LNCAP (cell line): ENCODE results near the gene XBP1.

Source experiments
- TF ChIP-seq, protein P1 (sequence below): fragments of 450-650 bp; IDR thresholded peaks from 2 replicates; pipeline ENCODE4 v1.5.1; 2017; ENCODE audit warnings: mild to moderate bottlenecking

The XBP1 gene

DNA sequence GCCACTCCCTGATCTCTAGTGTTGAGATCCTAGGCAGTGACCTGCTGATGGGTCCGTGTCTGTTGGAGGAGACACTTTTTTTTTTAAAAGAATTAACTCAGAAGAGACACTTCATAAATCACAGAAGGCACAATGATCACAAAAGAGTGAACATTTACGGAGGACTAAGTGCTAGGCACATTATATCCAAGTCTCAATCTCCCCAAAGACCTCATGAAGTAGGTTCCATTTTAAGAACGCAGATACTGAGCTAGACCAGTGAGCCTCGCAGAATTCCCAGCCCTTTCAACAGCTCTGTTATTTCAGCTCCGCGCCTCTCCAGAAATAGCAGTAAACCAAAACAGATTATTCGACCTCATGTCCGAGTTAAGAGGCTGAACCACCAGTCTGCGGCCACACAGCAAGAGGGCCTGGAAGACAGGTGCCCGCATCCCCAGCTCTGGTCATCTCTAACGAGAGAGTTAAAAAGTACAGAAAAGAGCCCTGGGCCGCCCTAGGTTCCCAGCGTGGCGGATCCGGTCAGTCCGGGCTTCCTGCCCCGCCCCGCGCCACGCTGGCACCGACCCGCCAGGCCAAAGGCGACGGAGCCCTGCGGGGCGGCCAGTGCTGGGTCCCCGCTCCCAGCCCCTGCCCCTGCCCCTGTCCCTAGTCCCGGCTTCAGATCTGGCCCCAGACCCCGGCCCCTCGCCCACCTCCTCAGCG is 612 bp downstream of the XBP1 start:
- TF ChIP-seq, protein P1, sequence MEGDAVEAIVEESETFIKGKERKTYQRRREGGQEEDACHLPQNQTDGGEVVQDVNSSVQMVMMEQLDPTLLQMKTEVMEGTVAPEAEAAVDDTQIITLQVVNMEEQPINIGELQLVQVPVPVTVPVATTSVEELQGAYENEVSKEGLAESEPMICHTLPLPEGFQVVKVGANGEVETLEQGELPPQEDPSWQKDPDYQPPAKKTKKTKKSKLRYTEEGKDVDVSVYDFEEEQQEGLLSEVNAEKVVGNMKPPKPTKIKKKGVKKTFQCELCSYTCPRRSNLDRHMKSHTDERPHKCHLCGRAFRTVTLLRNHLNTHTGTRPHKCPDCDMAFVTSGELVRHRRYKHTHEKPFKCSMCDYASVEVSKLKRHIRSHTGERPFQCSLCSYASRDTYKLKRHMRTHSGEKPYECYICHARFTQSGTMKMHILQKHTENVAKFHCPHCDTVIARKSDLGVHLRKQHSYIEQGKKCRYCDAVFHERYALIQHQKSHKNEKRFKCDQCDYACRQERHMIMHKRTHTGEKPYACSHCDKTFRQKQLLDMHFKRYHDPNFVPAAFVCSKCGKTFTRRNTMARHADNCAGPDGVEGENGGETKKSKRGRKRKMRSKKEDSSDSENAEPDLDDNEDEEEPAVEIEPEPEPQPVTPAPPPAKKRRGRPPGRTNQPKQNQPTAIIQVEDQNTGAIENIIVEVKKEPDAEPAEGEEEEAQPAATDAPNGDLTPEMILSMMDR: no peak

DNA sequence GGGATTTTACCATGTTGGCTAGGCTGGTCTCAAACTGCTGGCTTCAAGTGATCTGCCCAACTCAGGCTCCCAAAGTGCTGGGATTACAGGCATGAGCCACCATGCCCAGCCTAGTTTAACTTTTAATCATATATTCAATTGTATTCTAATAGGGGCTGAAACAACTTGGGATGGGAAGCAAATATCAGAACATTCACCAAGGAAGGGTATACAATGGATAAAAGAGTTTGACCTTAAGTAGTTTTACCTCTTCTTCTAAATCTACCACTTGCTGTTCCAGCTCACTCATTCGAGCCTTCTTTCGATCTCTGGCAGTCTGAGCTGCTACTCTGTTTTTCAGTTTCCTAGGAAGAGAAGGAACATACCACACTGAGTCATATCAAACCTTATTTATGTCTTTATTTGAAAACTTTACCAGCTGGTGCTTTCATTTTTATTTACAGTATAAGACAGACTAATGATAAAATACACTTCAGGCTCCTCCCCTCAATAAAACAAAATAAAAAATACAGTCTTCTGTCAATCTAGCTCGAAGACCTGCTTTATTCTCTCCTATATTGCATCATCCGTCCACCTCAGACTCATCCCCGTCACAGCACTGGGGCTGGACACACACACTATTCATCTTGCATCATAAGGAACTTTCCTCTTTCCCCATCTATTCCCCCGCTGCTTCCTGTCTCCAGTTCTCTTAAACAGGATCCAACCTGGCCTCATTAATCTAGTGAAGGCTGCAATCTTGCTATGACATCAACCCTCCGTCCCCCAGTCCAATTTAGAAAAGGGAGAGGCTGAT is 1.4 kb downstream of the XBP1 start:
- TF ChIP-seq, protein P1: no peak

DNA sequence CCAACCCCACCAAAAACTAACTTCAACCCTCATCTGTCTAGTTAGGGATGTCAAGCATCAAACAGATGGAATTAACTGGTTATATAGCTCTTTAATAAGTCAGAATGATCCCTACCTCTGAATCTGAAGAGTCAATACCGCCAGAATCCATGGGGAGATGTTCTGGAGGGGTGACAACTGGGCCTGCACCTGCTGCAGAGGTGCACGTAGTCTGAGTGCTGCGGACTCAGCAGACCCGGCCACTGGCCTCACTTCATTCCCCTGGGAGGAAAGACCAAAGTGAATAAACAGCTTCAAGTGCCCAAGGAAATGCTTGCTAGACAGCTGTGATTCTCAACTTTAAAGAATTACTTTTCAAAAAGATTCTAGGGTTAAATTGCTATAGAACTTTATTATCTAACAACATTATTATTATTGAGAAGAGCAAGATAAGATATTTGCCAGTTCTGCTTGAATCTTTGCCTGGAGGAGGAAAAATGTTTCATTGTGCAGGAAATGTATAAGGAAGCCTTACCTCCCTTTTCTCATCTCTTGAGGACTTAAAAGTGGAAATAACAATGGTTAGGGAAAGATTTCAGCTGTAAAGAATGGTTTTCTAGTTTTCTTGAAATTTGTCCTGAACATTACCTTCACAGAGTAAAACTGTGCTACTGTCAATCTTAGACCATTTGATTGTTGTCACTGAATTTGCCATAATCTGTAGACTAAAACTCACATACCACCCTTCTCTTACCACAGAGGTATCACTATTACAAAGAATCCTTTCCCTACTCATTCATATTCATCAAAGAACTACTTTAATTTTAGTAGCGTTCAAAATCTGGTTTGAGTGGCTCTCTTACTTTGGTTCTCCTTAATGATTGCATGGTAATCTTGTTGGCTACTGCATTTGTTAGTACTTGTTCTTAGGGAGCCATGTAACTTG is 4.2 kb downstream of the XBP1 start:
- TF ChIP-seq, protein P1: no peak

DNA sequence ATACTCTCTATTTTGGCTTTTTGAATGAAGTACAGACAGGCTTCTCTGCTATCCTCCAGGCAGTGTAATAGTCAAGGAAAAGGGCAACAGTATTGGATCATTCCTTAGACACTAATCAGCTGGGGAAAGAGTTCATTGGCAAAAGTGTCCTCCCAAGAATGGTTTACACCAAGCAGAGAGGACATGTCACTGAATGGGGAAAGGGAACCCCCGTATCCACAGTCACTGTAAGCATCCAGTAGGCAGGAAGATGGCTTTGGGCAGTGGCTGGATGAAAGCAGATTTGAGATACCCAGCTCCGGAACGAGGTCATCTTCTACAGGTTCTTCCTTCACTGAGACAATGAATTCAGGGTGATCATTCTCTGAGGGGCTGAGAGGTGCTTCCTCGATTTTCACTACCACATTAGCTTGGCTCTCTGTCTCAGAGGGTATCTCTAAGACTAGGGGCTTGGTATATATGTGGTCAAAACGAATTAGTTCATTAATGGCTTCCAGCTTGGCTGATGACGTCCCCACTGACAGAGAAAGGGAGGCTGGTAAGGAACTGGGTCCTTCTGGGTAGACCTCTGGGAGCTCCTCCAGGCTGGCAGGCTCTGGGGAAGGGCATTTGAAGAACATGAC is 5.2 kb downstream of the XBP1 start:
- TF ChIP-seq, protein P1: no peak

DNA sequence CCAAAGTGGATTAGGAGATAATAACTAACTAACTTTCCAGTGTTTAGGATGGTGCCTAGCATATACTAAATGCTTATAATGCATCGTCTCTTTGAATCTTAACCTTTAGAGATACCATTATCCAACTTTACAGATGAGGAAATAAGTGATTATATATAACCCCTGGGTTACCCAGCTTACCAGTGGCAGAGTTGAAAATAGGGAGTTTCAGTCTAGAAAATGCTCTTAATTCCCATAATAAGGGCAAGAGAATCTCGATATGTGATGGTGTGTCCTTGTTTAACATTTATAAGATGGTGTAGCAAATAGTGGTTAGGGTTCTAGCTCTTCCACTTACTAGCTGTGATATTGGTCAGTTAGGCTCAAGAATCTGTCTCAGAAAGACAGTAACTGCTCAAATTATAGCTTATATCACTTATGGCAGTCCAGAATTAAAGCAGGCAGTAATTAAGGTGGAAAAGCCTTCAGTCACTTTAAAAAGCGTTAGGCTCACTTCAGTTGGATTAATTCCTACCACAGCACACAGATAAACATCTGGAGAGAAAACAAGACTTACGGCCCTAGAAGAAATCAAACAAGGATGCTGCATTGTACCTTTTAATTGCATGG is 6.3 kb downstream of the XBP1 start:
- TF ChIP-seq, protein P1: no peak

DNA sequence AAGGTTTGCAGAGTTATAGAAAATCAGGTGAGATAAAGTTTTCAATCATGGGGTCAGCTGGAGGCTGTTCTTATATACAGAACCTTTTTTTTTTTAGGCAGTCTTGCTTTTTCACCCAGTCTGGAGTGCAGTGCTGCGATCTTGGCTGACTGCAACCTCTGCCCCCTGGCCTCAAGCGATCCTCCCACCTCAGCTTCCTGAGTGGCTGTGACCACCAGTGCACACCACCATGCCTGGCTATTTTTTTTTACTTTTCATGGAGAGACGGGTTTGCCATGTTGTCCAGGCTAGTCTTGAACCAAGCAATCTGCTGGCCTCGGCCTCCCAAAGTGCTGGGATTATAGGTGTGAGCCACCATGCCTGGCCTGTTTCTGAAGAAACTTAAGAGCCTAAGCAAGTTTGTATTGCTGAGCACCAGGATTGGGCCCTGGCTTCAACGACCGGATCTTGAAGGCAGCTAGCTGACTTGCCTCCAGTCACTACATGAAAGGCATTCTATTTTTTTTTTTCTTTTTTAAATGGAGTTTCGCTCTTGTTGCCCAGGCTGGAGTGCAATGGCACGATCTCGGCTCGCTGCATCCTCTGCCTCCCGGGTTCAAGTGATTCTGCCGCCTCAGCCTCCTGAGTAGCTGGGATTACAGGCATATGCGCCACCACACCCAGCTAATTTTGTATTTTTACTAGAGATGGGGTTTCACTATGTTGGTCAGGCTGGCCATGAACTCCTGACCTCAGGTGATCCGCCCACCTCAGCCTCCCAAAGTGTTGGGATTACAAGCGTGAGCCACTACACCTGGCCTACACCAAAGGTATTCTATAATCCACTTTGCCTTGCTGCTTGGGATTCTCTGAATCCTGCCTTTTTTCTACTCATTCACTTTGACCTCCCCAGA is 7.6 kb downstream of the XBP1 start:
- TF ChIP-seq, protein P1: no peak
